ENCODE data around the gene DNER.

DNER gene

GRCh38 chr2:229485857-229486256 lies 228.5 kb downstream of the DNER start:
- DNase-seq = no peak

GRCh38 chr2:229477269-229477755 lies 237.0 kb downstream of the DNER start:
- DNase-seq = no peak

GRCh38 chr2:229475778-229476177 lies 238.6 kb downstream of the DNER start:
- no peak for DNase-seq

- no peak for DNase-seq
Measured at GRCh38 chr2:229474125-229474524, 240.2 kb downstream of the DNER start.

GRCh38 chr2:229470781-229471180 lies 243.6 kb downstream of the DNER start:
- no peak for DNase-seq

GRCh38 chr2:229467783-229468182 lies 246.6 kb downstream of the DNER start:
- DNase-seq = no peak

GRCh38 chr2:229463841-229464346 lies 250.5 kb downstream of the DNER start:
- no peak for DNase-seq

- no peak for DNase-seq
Measured at GRCh38 chr2:229462112-229462511, 252.2 kb downstream of the DNER start.

GRCh38 chr2:229456091-229456490 lies 258.3 kb downstream of the DNER start:
- DNase-seq = no peak

- DNase-seq = no peak
Measured at GRCh38 chr2:229454934-229455631, 259.3 kb downstream of the DNER start.

- DNase-seq = no peak
Measured at GRCh38 chr2:229453230-229453629, 261.1 kb downstream of the DNER start.

- no peak for DNase-seq
Measured at GRCh38 chr2:229451852-229452251, 262.5 kb downstream of the DNER start.

GRCh38 chr2:229447227-229447626 lies 267.1 kb downstream of the DNER start:
- DNase-seq = no peak

GRCh38 chr2:229446350-229446749 lies 268.0 kb downstream of the DNER start:
- DNase-seq = no peak

GRCh38 chr2:229445501-229446211 lies 268.7 kb downstream of the DNER start:
- DNase-seq = no peak

- no peak for DNase-seq
Measured at GRCh38 chr2:229445019-229445418, 269.3 kb downstream of the DNER start.

- no peak for DNase-seq
Measured at GRCh38 chr2:229443546-229444268, 270.6 kb downstream of the DNER start.

- no peak for DNase-seq
Measured at GRCh38 chr2:229443141-229443540, 271.2 kb downstream of the DNER start.

- DNase-seq = no peak
Measured at GRCh38 chr2:229438430-229439159, 275.8 kb downstream of the DNER start.

- DNase-seq = no peak
Measured at GRCh38 chr2:229437467-229437866, 276.9 kb downstream of the DNER start.

GRCh38 chr2:229434187-229434586 lies 280.2 kb downstream of the DNER start:
- no peak for DNase-seq

GRCh38 chr2:229433351-229433750 lies 281.0 kb downstream of the DNER start:
- no peak for DNase-seq
